Esophagus muscularis mucosa (tissue), 4 donors: ENCODE results near the gene CYLD. TPM values are rescaled to one million over a fixed set of nuclear protein-coding genes. Genes with fewer than 3 reads are reported as not detected.

ENCODE experiments used
- DNase-seq: peaks from one replicate; pipeline ENCODE4 v3.0.0-alpha.2; 2017; ENCODE audit errors: extremely low spot score
- H3K27ac ChIP-seq, 4 donors: fragments of 200-600 bp; sonication (generic); replicated peaks in 1 of 4; 1 replicate in 3 of 4; 2 replicates in 1 of 4; pipeline ENCODE4 v1.5.1; 2016 to 2019; ENCODE audit warnings: mild to moderate bottlenecking in 1 of 4
- H3K27me3 ChIP-seq, 4 donors: fragments of 200-600 bp; sonication (generic); one replicate each; pipeline versions ENCODE4 v1.5.1 to v1.6.0; 2016 to 2019
- H3K36me3 ChIP-seq, 4 donors: fragments of 200-600 bp; sonication (generic); one replicate each; pipeline ENCODE4 v1.5.1; 2016 to 2019
- H3K4me1 ChIP-seq, 4 donors: fragments of 200-600 bp; sonication (generic); one replicate each; pipeline ENCODE4 v1.5.1; 2016 to 2019
- H3K4me3 ChIP-seq, 4 donors: fragments of 200-600 bp; sonication (generic); 1 replicate in 2 of 4; 2 replicates in 2 of 4; pipeline ENCODE4 v1.5.1; 2016 to 2019; ENCODE audit warnings: mild to moderate bottlenecking in 4 of 4, moderate library complexity in 1 of 4
- H3K9me3 ChIP-seq, 4 donors: fragments of 200-600 bp; sonication (generic); 1 replicate in 3 of 4; 2 replicates in 1 of 4; pipeline ENCODE4 v1.5.1; 2016 to 2019
- CTCF ChIP-seq, 3 experiments: fragments of 200-600 bp in 2 of 3; fragments of 450-650 bp in 1 of 3; sonication (generic) in 2 of 3; IDR thresholded peaks; one replicate each; pipeline ENCODE4 v1.5.1; 2017 to 2019; ENCODE audit warnings: antibody characterized with exemption in 3 of 3, mild to moderate bottlenecking in 2 of 3, moderate library complexity in 1 of 3
- EP300 ChIP-seq: sonication (generic); formaldehyde crosslinking; IDR thresholded peaks from one replicate; pipeline ENCODE4 v1.6.1; 2017; ENCODE audit warnings: antibody characterized with exemption
- POLR2A ChIP-seq: fragments of 450-650 bp; IDR thresholded peaks from one replicate; pipeline ENCODE4 v1.6.1; 2017; ENCODE audit warnings: antibody characterized with exemption, moderate library complexity, mild to moderate bottlenecking, low read depth
- POLR2AphosphoS5 ChIP-seq, 2 donors: sonication (generic); formaldehyde crosslinking; IDR thresholded peaks; one replicate each; pipeline ENCODE4 v1.6.1; 2017; ENCODE audit warnings: antibody characterized with exemption in 2 of 2
- WGBS: methylation state at CpG from one replicate; pipeline ENCODE4 v1.1.5; 2018; 5-methylcytosine and 5-hydroxymethylcytosine counted together
- intact Hi-C: fragments of 100-400 bp; cut with DNase I; formaldehyde crosslinking; loops from one replicate; pipeline ENCODE4 v1.15.1; 2023
- total RNA-seq, 4 donors: library from RNA; depleted of rRNA; stranded (reverse); fragments of >200 nt; gene quantifications; one replicate each; pipeline versions ENCODE4 v1.1.0 to v1.2.1, GENCODE V29; 2016

The CYLD gene
- total RNA-seq, 4 donors from 2014 or later: 40.1 to 46.4 (median 40.8) TPM

GRCh38 chr16:50822671-50823070 lies 80.8 kb downstream of the CYLD start:
- H3K4me3 ChIP-seq: no peak overlapping the region

GRCh38 chr16:50826797-50827316 lies 85.0 kb downstream of the CYLD start:
- no peaks in the 10 kb centered on the region for H3K4me1 ChIP-seq
- TF ChIP-seq EP300 (no peak), POLR2AphosphoS5 (IDR thresholded peaks at IDR 0.05) (no peak), POLR2A (no peak), CTCF (IDR thresholded peaks at IDR 0.05) (no peak)
- H3K27ac ChIP-seq: no peak overlapping the region
- H3K36me3 ChIP-seq: no peaks in the 10 kb centered on the region
- no peak for DNase-seq
- WGBS: 82% methylated on average over 3 of the region's 3 CpGs
- no peak overlapping the region for H3K4me3 ChIP-seq
- H3K27me3 ChIP-seq: no peaks in the 10 kb centered on the region
- intact Hi-C loops: no loop called here
- no peaks in the 10 kb centered on the region for H3K9me3 ChIP-seq

More at GRCh38 chr16:50822671-50823070, 80.8 kb downstream of the CYLD start:
- Histone ChIP-seq H3K4me1 (no peaks in the 10 kb centered on the region), H3K27ac (no peak overlapping the region), H3K9me3 (no peaks in the 10 kb centered on the region), H3K27me3 (peaks cover 0 to 5% (median 0%) of the 10 kb centered on the region in 4 donors), H3K36me3 (no peaks in the 10 kb centered on the region)
- WGBS: 94% methylated on average over 9 of the region's 9 CpGs
- no peak for DNase-seq
- intact Hi-C loops: no loop called here
- TF ChIP-seq POLR2AphosphoS5 (IDR thresholded peaks at IDR 0.05): no peak
- TF ChIP-seq POLR2A: no peak
- no peak for TF ChIP-seq EP300
- TF ChIP-seq CTCF (IDR thresholded peaks at IDR 0.05): no peak

GRCh38 chr16:50828164-50828702 lies 86.3 kb downstream of the CYLD start:
- Histone ChIP-seq H3K4me1 (no peaks in the 10 kb centered on the region), H3K4me3 (no peak overlapping the region), H3K36me3 (no peaks in the 10 kb centered on the region), H3K27ac (no peak overlapping the region), H3K9me3 (no peaks in the 10 kb centered on the region), H3K27me3 (no peaks in the 10 kb centered on the region)
- DNase-seq: no peak
- TF ChIP-seq EP300: no peak
- TF ChIP-seq POLR2A: no peak
- TF ChIP-seq POLR2AphosphoS5 (IDR thresholded peaks at IDR 0.05): no peak
- no peak for TF ChIP-seq CTCF (IDR thresholded peaks at IDR 0.05)
- intact Hi-C loops: no loop called here
- WGBS: 86% methylated on average over 1 of the region's 1 CpG

- peaks cover 0 to 10% (median 0%) of the 10 kb centered on the region in 4 donors for H3K27me3 ChIP-seq
- no peaks in the 10 kb centered on the region for H3K4me1 ChIP-seq
- no peak overlapping the region for H3K27ac ChIP-seq
- TF ChIP-seq POLR2A (no peak), EP300 (no peak), POLR2AphosphoS5 (IDR thresholded peaks at IDR 0.05) (no peak), CTCF (IDR thresholded peaks at IDR 0.05) (no peak)
- no peak for DNase-seq
- no peak overlapping the region for H3K4me3 ChIP-seq
- no peaks in the 10 kb centered on the region for H3K36me3 ChIP-seq
- intact Hi-C loops: no loop called here
- H3K9me3 ChIP-seq: no peaks in the 10 kb centered on the region
- WGBS: 87% methylated on average over 4 of the region's 5 CpGs
These were observed 88.8 kb downstream of the CYLD start for GRCh38 chr16:50830698-50831097.

GRCh38 chr16:50831751-50832150 lies 89.9 kb downstream of the CYLD start:
- no peak for DNase-seq
- H3K27ac ChIP-seq: no peak overlapping the region
- WGBS: 81% methylated on average over 1 of the region's 1 CpG
- no peaks in the 10 kb centered on the region for H3K36me3 ChIP-seq
- intact Hi-C loops: no loop called here
- H3K27me3 ChIP-seq: peaks cover 0 to 14% (median 0%) of the 10 kb centered on the region in 4 donors
- H3K4me1 ChIP-seq: no peaks in the 10 kb centered on the region
- H3K9me3 ChIP-seq: no peaks in the 10 kb centered on the region
- no peak for TF ChIP-seq POLR2AphosphoS5 (IDR thresholded peaks at IDR 0.05)
- no peak for TF ChIP-seq CTCF (IDR thresholded peaks at IDR 0.05)
- no peak for TF ChIP-seq EP300
- TF ChIP-seq POLR2A: no peak
- H3K4me3 ChIP-seq: no peak overlapping the region
